HG03280 (cell line): ENCODE results near the gene OR4E2.
A peak's percentile ranks its signal among the peaks of the same experiment; 100 is the strongest.
"Not testable (repeated sequence)": the region's sequence is repeated elsewhere in the genome, so short reads cannot be mapped to it uniquely, and the experiment has no call there.

ENCODE experiments used
- ATAC-seq: cut with Tn5 transposase; IDR thresholded peaks from one replicate; pipeline ENCODE4 v1.9.1; 2021; ENCODE audit warnings: mild to moderate bottlenecking, moderate library complexity; ENCODE audit not compliant: unreplicated experiment

The OR4E2 gene

DNA sequence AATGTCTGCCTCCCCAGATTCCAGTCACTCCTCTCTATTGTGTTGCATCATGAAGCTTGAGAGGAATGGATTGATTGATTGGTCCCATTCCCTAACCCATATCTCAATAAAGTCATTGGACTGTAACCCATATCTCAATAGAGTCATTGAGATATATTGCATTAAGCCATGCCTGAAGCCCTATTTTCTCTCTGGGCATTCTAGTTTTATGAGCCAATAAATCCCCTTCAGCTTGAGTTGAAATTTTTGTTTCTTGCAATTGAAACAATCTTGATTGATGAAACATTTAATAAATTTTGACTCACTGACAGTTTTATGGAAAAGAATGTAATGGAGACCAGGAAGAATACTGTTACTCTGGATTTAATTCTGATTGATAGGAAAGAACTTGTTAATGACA is 40.8 kb downstream of the OR4E2 start:
- no peak for ATAC-seq

- not testable (repeated sequence) for ATAC-seq
Observed at GRCh38 chr14:21697662-21698061, 44.0 kb downstream of the OR4E2 start.

GRCh38 chr14:21698538-21698937 is 44.9 kb downstream of the OR4E2 start:
- not testable (repeated sequence) for ATAC-seq

GRCh38 chr14:21699551-21699950 is 45.9 kb downstream of the OR4E2 start:
- no peak for ATAC-seq

DNA sequence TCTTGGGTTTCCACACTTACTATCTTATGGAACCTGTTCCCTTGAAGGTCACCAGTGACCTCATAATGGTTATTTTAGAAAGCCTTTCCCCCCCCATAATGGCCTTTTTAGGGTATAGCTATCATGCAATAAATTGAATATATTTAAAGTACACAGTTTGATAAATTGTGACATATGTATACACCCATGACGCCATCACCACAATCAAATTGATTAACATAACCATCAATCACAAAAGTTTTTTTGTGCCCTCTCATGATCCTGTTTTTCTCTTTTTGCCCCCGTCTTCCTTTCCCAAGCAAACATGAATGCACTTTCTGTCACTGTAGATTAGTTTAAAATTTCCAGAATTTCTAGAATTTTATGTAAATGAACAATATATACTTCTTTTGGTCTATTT is 48.7 kb downstream of the OR4E2 start:
- no peak for ATAC-seq

GRCh38 chr14:21703357-21704326 is 50.0 kb downstream of the OR4E2 start:
- ATAC-seq = no peak

- ATAC-seq = no peak
Observed at GRCh38 chr14:21704338-21704737, 50.7 kb downstream of the OR4E2 start.

GRCh38 chr14:21711360-21711961 is 57.8 kb downstream of the OR4E2 start:
- peak; percentile 60 for ATAC-seq

GRCh38 chr14:21712036-21712435 is 58.4 kb downstream of the OR4E2 start:
- ATAC-seq = no peak

- ATAC-seq = no peak
Observed at GRCh38 chr14:21714318-21714929, 60.8 kb downstream of the OR4E2 start.
